GM19324 (cell line): ENCODE data around the gene SPRED2.

Experiments
- ATAC-seq: cut with Tn5 transposase; IDR thresholded peaks from one replicate; pipeline ENCODE4 v1.9.1; 2021; ENCODE audit warnings: mild to moderate bottlenecking, moderate library complexity; ENCODE audit not compliant: unreplicated experiment, low FRiP score

Gene SPRED2

DNA sequence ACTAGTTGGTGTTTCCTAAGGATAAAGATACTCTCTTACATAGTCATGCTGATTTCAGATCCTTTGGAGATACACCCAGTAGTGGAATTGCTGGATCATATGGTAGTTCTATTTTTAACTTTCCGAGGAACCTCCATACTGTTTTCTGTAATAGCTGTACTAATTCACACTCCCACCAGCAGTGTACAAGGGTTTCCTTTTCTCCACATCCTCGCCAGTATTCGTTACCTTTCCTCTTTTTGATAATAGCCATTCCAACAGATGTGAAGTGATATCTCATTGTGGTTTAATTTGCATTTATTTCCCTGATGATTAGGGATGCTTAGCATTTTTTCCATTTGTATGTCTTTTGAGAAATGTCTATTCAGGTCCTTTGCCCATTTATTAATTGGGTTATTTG is 170.7 kb downstream of the SPRED2 start:
- no peak for ATAC-seq
